Stimulated activated CD8-positive, alpha-beta memory T cell treated with anti-CD3 and anti-CD28 coated beads, Interleukin-7, amount 100 ng/mL, for 24 hours (primary cell): ENCODE measurements around the gene APCDD1L.

Experiments
- DNase-seq: peaks from one replicate; pipeline ENCODE4 v3.0.0-alpha.2; 2020; ENCODE audit warnings: low read depth

Gene APCDD1L

GRCh38 chr20:58515233-58516212 lies at the start of gene APCDD1L:
APCDD1L (minus strand) TSS chr20:58515399; CDS start chr20:58514707, 692 bp downstream.
- no peak for DNase-seq

GRCh38 chr20:58559368-58559729 lies 44.1 kb upstream of the APCDD1L start:
- no peak for DNase-seq

DNA sequence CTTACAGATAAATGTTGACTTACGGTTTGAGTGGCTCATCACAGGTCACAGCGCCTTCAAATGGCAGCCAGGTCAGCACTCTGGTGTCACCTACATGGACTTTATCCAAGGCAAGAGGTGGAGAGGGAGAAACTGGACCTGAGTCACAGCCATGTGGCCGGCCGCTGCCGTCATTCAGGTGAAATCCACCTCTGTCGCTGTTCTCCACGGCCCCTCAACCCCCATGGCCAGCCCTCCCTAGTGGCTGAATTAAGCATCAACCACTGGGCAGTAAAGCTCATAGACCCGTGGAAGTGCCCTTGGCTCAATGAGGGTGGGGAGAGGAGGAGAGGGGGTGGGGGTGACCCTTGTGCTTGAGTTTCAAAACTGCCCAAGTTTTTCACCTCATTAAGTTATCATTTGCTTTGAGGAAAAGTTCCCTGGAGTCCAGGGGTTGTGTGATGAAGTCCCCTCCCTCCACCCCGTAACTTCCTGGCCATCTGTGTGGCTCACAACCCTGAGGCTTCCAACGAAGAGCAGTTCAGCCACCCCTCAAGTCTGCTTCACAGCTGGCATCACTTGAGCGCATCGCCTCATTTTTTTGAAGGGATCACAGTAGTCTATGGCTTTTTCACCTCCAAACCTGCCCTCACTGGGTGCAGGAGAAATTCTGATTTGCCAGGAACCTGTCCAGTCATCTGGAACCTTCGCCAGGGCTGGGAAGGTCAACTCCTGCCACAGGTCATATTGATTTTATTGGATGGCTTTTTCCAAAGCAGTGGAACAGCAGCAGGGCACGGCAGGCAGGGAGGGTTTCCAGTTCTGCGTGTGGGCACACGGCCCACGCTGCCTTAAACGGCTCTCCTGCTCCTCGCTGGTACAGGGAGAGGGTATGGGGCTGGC lies 43.5 kb upstream of the APCDD1L start:
- no peak for DNase-seq

DNA sequence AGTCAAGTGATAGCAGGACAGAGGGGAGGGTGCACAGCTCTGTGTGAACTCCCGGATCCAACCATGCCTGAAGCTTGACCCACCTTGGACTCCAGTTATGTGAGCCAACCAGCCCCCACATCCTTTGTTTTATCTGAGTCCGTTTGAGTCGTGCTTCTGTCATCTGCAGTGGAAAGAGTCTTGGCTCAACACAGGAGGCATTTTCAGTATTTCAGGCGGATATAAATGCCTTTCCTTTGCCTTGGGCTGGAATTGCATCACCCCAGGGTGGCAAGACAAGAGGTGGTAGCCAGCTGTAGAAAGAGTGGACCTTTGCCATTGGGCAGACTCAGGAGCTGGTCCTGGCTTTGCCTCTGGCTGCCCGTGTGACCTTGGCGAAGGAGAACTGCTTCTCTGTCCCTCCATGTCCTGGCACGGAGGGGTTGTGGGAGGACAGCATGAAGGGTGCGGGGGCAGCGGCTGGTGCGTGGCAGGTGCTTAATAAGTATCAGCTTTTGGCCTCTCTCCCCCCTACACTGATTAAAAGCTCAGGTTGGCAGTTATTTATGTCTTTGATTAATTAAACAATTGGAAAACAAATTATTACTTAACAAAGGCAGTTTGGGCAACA lies 42.6 kb upstream of the APCDD1L start:
- DNase-seq, result no peak

DNA sequence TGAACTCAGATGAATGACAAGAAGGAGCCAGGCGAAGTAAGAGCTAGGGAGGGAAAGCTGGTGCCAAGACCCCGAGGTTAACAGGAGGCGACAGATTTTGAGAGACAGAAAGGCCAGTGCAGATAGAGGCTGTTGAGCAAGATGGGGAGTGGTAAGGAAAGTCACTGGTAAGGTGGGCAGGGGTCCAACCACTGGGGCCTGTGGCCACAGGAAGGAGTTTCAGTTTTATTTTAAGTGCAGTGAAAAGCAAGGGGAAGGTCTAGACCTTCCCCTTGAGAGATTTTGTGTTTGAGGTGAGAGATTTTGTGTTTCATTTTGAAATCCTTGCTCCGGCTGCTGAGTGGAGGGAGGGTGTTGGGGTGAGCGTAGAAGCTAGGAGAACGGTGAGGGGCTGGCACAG lies 41.8 kb upstream of the APCDD1L start:
- no peak for DNase-seq

GRCh38 chr20:58555078-58555765 lies 40.0 kb upstream of the APCDD1L start:
- no peak for DNase-seq

DNA sequence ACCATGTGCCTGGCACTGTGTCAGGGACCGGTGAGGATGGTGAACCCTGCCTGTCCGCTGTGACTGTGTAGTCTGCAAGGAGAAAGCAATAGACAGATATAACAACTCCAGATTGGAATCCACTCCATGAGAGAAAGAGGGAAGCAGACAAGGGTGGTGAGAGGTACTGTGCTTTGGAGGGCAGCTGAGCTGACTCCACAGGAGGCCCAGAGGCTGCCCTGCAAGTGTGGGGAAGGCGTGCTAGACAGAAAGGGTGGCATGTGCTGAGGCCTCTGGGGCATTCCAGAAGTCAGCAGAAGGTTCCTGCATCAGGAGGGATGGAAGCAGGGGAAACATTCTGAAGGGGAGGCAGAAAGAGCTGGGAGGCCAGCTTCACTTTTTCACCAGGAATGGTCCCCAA lies 39.3 kb upstream of the APCDD1L start:
- no peak for DNase-seq

GRCh38 chr20:58553841-58554240 lies 38.6 kb upstream of the APCDD1L start:
- DNase-seq, result no peak

GRCh38 chr20:58553166-58553696 lies 38.0 kb upstream of the APCDD1L start:
- no peak for DNase-seq

DNA sequence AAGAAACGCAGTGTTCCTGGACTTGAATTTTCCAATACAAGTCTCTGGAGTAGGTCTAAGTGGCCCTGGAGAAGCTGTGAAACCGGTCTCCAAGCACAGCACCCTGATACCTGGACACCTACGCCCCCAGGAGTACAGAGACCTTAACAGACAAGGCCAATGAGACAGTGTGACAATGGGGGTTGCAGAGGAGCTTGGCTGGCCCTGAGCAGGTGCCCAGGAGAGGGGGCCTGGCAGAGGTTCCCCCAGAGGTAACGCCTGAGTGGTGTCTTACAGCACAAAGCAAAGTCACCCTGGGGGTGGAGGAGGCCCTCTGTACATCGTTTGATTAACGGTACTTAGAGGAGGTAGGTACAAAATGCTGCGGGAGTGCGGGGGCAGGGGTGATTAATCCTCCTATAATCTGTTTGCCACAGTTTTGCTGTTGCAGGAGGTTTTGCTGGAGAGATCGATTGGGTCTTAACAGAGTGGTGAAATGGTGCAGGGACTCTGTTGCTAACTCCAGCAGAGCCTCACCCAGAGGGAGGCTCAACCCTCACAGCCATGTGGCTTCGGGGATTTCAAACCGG lies 37.3 kb upstream of the APCDD1L start:
- DNase-seq, result no peak

DNA sequence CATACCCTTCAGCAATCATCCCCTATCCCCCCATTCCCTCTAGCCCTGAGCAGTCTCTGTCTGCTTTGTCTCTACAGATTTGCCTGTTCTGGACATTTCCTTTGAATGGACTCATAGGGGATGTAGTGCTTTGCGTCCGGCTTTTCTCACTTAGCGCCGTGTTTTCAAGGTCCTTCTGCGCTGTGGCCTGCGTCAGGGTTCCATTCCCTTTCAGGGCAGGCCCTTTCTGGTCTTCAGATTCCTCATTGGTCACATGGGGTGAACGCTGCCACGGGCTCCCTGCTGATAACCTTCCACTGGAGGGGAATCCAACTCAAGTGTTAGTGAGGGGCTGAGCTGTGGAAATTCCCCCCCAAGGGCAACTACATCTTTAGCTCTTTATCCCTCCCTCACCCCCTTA lies 36.4 kb upstream of the APCDD1L start:
- DNase-seq, result no peak

DNA sequence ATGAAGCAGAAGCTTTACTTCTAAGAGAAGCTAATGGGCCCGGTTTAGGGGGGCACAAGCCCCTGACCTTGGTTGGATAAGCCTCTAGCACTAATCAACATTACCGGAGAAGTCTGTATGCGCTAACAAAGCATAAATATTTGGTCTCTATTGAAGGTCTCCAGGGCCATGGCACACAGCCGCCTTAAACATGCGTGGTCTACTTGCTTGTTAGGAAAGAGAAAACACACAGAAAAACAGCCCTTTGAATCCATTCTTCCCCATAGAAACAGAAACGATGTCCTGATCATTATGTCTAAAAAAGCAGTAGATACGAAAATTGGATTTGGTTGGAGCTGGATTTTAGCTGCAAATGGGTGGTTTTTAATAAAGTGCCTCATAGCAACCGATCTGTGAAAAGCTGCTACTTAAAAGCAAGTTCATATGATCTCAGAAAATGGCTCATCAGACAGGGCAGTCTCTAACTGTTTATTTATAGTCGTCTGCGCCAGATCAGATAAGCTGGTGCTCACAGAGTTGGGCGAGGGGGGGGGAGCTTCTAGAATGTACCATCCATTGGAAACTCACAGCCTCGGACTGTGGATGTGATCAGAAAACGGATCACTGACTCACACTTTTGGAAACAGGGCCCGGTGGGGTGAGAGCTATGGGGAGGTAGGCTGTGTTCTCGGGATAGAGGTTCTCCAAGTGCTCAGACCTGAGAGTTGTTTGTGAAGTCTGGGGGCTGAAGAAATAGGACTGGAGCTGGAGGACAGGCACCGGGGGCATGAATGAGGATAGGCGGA lies 35.3 kb upstream of the APCDD1L start:
- DNase-seq, result no peak

DNA sequence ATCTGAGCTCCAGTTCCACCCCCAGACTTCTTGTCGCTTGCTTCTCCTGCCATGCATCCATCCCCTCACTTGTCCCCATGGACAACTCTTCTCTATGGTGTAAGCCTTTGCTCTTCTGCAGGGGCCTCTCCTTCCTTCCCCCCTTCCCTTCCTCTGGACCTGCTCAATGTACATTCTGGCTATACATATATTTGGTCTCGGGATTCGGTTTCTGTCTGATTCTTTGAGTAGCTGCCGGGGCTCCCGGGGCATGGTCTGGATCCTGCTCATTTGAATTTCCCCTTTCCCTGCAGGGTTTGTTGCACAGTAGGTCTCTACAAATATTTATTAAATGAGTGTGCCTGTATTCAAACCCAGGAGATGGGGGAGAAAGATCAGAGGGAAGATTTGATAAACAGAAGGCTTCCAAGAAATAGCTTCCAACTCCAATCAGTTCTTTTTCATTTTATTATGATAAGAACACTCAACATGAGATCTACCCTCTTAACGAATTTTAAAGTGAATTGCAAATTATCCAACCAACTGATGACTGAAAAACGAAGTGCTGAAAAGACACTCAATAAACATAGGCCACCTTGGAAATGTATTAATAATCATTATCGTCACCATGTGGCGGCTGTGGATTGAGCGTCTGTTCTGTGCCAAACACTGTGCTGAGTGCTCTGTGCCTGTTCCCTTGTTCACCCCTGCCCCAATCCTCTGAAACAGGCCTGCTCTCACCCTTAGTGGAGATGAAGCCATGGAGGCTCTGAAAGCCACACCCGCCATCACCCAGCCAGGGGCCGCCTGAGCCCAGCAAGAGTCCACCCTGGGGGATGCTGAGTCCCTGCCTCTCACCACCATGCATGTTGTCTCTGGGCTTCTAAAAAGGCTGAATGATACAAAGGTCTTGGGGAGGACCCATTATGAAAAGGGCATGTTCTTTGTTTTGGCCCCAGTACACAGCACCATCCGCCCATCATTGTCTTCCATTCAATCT lies 34.3 kb upstream of the APCDD1L start:
- DNase-seq, result no peak

- DNase-seq, result no peak
Measured at GRCh38 chr20:58547623-58548475, 32.6 kb upstream of the APCDD1L start.

DNA sequence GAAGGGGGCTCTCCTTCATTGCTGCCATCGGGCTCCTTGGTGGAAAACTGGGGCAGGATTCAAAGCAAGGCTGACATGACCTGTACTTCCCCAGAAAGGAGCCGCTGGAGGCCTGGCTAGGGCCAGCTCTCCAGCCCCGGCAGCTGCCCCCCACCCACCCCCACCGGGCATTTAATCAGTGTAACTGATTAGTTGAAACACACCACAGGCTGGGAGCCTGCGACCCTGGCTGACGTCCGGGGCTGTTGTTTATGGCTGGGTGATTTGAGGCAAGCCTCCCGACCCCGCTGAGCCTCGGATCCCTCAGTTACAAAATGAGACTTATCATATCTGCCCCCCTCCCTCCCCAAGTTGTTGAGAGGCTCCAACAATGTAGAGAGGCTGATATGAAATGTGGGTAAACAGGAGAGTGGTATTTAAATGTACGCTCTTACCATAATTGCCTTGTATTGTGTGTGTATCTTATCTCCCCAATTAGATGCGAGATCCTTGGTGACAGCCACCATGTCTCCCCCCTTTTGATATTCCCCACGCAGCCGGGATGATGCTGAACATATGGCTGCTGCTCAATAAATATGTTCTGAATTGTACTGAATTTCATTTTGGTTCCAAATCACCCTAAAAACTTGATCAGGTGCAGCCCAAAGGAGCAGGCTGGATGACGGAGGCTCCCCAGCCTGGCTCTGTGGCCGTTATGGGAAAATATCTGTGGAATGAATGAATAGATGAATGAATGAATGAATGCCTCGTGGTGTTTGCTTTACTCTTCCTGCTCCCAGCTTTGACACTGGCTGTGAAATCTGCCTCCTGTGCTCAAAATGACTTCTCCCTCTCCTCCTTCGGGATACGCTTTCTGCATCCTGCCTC lies 31.8 kb upstream of the APCDD1L start:
- no peak for DNase-seq

DNA sequence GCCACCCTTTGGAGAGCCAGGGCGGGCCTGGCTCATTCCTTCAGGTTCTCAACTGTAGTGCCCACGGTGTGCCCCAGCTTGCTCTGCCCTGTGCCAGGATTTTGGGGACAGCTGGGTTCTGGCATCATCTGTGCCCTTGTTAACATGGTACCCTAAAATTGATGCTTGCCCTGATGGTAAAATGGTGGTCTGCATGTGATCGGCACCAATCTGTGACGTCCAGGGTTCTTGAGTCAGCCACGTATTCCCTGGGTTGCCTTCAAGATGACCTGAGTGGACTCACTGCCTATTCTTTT lies 31.2 kb upstream of the APCDD1L start:
- DNase-seq, result no peak
